ENCODE results near the gene GTF2H1.
"Not testable (repeated sequence)": the region's sequence is repeated elsewhere in the genome, so short reads cannot be mapped to it uniquely, and the experiment has no call there.

- TF ChIP-seq REST (IDR thresholded peaks at IDR 0.05; ENCODE audit: low read depth, low read length); POLR2AphosphoS5 (IDR thresholded peaks at IDR 0.05; ENCODE audit: low read depth, low read length); EZH2phosphoT487 (IDR thresholded peaks at IDR 0.05; ENCODE audit: borderline replicate concordance, low read depth); CTCF (IDR thresholded peaks at IDR 0.05); YY1 (IDR thresholded peaks at IDR 0.05; ENCODE audit: low read depth); GATA2 (CRISPR knock-in tag; IDR thresholded peaks at IDR 0.05); GABPA (IDR thresholded peaks at IDR 0.05; ENCODE audit: low read depth); FOXJ3 (CRISPR knock-in tag; IDR thresholded peaks at IDR 0.05); EP300 (IDR thresholded peaks at IDR 0.05; ENCODE audit: borderline replicate concordance in 1 of 2, low read depth in 1 of 2, low read length in 1 of 2): not testable (repeated sequence)
Observed at GRCh38 chr11:18407400-18407799, 85.0 kb downstream of the GTF2H1 start.

All from SK-N-SH (cell line).